CD4-positive, alpha-beta T cell treated with Interleukin-4 for 4 hours (primary cell): Measurements from ENCODE around the gene TANC1.

Source experiments
- DNase-seq: peaks from one replicate; pipeline ENCODE4 v3.0.0-alpha.2; 2020

TANC1 gene

DNA sequence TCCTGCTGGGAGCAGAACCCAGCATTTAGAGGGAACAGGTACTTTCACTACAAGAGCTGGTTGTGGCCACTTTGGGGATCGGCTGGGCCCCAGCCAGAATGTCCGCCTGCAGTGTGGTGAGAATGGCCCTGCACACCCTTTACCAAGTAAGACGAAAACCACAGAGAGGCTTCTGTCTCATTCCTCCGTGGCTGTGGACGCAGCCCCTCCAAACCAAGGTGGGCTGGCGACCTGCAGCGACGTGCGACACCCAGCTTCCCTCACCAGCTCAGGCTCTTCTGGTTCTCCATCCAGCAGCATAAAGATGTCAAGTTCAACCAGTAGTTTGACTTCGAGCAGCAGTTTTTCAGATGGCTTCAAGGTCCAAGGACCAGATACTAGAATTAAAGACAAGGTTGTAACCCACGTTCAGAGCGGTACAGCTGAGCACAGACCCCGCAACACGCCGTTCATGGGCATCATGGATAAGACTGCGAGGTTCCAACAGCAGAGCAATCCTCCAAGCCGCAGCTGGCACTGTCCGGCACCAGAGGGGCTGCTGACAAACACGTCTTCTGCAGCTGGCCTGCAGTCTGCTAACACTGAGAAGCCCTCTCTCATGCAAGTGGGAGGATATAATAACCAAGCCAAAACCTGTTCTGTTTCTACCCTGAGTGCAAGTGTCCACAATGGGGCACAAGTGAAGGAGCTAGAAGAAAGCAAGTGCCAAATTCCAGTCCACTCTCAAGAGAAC is 261.9 kb downstream of the TANC1 start:
- no peak for DNase-seq

DNA sequence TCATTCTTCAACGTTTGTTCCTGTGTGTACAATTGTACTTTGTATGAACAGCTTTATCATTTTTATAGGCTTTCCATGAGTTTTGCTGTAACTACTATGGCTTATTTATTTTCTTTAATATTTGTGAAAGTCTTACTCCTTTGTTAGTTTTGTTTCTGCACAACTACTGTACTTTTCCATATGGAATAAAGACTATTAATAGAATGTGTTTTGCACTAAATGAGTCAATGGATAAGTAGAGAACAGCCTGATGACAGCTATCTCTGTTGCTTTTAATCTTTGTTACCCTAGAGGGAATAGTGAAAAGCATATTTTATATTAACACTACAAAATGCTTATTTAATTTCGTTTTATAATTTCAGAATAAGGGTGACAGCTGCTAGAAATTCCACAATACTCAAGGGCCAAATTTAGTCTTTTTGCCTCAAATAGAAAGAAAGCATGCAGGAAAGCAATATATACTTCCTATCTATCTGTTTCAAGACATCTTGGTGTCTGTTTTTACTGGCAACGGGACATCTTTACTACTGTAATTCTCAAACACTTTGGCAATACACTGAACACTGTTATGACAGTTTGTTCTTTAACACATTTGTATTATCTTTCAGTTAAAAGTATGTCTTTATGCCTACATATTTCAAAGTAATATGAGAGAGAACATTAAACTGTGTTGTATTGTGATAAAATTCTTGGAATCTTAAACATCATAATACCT is 264.2 kb downstream of the TANC1 start:
- no peak for DNase-seq

DNA sequence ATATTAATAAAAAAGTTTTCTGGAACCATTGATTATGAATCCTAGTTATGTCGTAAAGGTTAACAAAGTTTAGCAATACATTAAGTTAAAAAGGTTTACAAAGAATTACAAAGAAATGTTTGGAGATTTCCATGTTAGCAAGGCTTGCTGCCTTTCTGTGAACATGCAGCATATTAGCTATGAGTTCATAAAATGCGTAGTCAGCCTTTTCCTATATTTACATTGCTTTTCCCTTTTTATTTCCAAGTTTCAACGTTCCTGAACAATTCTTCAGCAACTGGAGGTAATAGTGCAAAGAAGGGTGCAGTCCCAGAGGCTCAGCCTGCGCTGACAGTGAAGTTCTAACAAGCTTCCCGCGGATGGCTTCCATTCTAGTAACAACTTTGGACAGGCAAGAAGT is 266.4 kb downstream of the TANC1 start:
- DNase-seq, result no peak

DNA sequence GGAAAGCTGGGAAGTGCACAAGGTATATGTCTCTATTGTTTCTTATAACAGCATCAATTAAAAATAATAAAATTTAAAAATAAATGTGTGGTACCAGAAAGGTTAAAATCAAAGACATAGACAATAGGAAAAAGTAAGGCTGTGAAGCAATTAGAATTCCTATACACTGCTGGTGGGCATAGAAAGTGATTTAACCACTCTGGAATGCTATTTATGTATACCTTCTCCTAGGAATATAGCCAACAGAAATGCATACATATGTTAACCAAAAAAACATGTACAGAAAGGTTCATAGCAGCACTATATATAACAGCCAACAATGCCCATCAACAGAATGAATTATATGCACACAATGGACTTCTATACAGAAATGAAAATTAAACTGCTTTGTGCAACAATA is 275.1 kb downstream of the TANC1 start:
- no peak for DNase-seq

DNA sequence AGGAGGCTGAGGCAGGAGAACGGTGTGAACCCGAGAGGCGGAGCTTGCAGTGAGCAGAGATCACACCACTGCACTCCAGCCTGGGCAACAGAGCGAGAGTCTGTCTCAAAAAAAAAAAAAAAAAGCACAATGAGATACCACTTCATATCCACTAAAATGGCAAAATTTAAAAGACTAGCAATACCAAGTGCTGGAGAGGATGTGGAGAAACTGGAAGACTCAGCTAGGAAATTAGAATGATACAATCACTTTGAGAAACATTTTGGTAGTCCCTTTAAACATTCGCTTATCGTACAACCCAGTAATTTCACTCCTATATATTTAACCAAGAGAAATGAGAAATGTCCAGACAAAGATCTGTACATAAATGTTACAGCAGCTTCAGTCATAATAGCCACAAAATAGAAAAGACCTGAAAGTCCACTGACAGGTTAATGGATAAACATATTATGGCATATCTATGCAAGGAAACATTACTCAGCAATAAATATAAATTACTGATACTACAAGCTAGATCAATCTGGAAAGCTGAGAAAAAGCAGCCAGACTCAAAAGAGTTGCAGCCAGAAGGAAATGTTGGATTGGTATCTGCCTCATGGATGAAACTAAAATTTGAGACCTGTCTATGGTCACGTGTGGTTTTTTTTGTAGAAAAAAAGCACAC is 278.0 kb downstream of the TANC1 start:
- DNase-seq, result no peak

DNA sequence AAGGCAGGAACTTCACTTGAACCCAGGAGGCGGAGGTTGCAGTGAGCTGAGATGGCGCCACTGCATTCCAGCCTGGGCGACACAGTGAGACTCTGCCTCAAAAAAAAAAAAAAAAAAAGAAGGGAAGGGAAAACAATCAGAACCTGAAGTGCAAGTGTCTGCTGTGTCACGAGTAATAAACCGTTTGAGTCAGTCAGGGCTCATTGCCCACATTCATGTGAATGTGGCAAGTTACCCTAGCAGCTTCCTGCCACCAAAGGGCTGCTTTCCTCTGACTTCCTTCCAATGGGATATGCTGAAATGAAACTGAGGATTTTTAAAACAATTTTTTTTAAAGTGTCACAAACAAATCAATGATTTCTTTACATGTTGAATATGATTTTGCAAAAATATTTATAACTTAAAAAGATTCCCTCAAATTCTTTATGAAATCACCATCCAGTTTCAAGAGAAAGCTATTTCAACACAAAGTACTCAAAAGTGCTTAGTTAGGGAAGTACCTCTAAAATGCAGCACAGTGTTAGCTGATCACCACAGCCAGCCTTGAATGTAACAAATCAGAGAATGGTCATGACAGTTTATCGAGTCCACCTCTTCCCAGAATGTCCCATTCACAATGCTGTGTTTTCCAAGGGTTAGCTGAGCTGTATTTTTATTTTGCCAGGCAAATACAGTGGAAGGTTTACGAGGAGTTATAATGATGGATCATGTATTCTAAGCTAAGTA is 281.7 kb downstream of the TANC1 start:
- DNase-seq, result no peak

DNA sequence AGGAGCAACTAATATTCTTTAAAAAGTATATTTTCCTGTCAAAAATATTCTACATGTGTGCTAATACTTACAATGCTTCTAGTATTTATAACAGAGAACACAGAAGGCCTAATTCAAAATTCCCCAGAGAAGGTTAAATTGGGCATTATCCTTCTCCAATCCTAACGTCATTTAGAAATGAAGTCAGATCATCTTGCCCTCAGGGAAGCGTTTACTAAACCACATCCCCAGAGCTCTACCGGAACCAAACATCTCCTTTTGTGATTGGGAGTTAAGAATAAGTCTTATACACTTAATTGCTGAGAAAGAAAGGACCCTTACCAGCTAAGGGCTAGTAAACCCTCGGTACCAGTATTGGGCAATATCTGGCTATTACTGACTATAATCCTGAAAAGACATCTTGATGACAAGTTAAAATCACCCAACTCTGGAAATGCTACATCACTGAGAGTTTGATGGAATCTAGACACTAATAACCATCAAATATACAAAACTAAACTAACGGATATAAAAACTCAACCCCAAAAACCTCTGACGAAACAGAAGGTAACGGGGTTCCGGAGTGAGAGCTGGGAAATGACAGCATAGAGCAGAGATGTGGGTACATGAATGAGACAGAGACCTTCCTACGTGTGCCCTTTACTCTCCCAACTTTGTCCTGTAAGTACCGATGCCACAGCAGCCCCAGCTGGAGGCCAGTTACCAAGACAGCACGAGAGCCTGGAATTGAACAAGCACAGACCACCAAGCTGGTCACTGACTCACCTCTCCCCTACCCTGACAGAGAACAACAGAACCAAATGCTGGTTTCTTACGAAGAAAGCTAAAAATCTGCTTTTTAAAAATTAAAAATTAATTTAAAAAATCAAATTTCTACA is 283.1 kb downstream of the TANC1 start:
- DNase-seq, result no peak

DNA sequence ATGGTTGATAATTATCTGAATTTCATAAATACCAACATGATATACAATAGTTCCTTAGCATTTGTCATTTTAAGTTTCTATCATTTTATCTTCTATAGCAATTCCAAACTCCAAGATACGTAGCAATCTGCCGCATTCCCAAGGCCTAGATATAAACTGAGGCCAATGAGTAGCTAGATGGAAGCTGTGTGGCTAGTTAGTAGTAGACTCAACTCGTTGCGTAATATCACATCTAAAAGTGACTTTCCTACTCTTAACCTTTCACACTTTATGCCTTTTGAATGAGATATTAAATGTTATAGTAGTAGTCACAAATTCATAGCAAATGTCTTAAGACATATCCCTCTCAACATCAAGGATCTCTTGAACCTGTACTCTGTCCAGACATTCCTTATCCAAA is 284.5 kb downstream of the TANC1 start:
- no peak for DNase-seq

DNA sequence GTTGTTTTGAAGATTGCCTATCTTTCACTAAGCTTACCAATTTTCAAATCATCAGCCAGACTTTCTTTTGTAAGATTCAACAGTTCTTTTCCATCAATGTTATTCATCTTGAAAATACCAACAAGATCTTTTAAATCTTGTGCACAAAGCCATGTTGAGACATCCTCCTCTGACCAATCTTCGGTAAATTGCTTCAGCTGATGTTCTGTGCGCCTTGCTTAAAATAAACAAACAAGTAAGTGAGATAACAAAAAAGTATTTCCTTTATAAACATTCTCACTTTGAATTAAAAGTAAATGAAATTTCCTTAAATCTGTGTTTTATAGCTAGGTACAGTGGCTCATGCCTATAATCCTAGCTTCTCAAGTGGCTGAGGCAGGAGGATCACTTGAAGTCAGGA is 287.7 kb downstream of the TANC1 start:
- no peak for DNase-seq

DNA sequence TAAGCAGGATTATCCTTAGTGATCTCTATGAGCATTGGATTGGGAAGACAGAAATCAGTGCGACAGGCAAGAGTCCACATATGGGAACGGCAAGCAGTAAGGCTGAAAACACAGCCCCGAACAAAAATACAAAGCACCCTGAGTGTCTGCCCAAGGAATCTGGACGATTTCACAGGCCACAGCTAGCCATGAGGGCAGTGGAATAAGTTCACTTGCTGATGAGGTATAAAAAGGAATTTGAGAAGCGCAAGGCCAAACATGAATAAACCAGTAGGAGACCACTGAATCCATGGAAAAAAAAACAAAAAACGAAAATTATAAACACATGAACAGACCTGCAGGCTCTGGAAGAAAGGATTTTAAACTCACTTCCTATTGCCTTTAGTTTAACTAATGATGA is 293.8 kb downstream of the TANC1 start:
- DNase-seq, result no peak

DNA sequence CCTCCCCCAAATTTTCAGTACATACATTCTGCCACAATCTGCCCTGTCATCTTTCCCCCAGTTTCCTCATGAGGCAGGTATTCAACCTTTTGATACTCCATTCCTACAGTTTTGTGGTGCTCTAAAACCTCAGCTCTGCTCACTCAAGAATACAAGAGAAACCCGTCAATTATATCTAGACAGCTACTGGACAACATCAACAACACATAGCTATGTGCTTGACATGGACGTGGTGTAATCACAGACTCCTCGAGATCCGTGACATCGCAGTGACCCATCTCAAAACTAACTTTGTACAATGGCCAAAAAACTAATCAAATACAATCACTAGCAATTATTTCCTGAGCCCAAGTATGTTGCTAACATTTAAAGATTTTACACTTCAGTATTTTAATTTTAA is 294.5 kb downstream of the TANC1 start:
- no peak for DNase-seq

DNA sequence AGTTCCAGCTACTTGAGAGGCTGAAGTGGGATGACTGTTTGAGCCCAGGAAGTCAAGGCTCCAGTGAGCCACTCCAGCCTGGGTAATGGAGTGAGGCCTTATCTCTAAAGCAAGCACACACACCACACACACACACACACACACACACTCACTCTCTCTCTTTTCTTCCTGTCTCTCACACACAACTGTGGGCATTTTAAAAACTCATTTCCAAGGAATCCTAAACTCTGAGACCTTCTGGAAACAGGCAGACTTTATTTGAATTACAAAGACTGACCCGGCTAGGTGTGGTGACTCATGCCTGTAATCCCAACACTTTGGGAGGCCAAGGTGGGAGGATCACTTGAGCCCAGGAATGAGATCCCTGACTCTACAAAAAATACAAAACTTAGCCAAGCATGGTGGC is 296.7 kb downstream of the TANC1 start:
- DNase-seq, result no peak

DNA sequence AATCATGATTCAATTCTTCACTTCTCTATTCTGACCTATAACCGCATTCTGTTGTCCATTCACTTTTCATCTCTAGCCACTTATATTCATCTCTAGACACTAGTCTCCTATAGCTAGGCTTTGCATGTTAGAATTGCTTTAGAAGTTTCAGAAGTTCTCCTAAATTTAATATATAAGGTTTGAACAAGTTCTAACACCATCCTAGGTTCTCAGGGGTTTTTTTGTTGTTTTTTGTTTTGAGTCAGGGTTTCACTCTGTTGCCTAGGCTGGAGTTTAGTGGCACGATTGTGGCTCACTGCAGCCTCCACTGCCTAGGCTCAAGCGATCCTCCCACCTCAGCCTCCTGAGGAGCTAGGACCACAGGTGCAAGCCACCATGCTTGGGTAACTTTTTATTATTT is 298.1 kb downstream of the TANC1 start:
- no peak for DNase-seq

DNA sequence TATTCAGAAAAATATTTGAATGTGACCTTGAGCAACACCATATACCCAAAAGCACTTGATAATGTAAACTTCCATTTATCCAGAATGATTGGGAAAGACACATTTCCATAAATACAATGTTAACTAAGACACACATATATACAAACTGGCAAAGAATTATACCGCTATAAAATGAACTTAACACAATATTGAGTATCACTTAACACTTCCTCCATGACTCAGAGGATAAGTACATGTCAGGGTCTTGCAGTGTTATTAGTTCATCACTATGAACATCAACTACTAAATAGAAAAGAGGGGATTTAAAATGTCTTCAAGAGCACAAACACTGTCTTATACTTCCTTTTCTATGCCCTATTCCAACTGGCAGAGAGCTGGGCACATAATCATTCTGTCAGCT is 299.5 kb downstream of the TANC1 start:
- DNase-seq, result no peak

DNA sequence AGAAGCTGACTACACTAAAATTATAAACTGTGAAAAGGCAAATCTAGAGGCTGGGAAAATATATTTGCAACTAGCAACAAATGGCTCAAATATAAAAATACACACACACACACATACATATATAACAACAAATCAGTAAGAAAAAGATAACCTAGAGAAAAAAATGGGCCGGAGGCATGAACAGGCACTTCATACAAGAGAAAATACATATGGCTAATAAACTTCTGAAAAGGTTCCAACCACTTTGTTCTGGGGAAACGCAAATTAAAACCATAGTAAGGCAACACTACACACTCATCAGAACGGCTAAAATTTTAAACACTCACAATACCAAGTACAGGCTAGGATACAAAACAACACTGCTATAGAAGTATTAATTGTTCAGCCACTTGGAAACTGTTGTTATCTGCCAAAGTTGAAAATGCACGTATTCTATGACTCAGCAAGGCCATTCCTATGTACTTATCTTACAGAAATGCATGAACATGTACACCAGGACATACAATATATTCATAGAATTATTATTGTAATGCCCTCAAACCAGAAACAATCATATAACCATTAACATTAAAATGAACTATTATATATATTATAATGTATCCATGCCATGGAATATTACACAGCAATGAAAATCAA is 302.4 kb downstream of the TANC1 start:
- DNase-seq, result no peak

DNA sequence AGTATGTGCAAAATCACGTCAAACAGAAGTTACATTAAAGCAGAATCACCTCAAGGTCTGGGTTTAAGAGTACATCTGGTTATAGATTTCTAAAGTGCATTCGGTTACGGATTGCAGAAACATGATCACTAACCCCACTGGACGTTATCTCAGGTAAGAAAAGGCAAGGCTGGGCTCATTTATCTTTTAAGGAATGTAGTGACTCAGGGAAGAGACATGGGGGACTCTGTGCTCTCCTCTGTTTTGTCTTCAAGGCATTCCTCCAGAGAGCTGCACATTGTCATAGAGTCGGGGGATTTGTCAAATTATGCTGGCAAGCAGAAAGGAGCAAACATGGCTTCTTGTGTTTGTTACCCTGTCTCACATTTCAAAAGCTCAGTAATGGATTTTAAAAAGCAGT is 303.7 kb downstream of the TANC1 start:
- no peak for DNase-seq

DNA sequence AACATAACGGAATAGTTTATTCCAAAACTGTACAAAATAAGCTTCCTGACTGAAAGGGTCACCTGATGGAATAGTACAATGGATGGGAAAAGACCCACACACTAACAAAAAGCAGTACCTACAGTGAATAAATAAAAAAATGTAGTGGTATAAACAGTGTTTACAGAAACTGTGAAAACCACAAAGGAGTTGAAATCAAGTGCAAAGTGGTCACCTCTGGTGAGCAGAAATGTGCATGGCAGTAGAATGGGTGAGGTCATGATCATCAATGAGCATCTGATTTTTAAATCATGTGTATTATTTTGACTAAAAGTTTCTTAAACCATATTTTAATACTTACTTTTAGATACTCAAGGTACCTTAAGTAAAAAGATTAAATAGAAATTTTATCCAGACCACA is 306.7 kb downstream of the TANC1 start:
- DNase-seq, result no peak

DNA sequence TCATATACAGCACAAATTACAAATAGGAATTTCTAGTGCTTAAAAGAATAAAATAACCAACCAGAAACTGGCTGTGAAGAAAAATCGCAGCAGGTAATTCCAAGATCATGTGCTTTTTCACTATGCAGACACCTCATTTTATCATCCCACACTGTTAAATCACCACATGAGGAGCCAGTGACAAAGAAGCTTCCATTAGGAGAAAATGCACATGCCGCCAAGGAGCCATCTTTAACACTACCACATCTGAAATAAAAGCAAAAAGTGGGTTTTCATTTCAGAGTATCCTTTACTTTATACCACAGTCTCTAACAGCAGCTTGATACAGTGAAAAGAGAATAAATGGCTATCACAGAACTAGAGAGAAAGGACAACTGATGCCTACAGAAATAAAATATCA is 311.3 kb downstream of the TANC1 start:
- no peak for DNase-seq

DNA sequence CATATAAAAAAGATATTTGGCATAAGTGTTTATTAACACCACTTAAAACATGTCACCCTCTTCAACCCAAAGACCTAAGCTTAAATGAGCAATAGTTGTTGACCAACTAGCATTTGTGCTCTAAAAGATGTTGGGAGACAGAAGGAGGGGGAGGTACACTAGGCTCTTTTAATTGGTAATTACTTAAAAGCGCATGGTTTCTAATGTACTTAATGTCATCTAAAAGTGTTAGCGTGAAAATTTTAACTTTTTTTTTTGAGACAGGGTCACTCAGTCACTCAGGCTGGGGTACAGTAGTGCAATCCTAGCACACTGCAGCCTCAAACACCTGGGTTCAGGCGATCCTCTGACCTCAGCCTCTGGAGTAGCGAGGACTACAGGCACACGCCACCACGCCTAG is 312.6 kb downstream of the TANC1 start:
- DNase-seq, result no peak
